Loucy (cell line): ENCODE data around the gene RILPL2.

ENCODE experiments used
- H2AFZ ChIP-seq: fragments of 200-600 bp; sonication (generic); 2 replicates; pipeline ENCODE4 v1.6.0; 2016; ENCODE audit warnings: antibody characterized with exemption, mild to moderate bottlenecking, low read length, moderate library complexity
- H3F3A ChIP-seq: fragments of 200-600 bp; 2 replicates; pipeline ENCODE4 v1.6.0; 2016; ENCODE audit warnings: antibody characterized with exemption, low read depth, mild to moderate bottlenecking
- H3K27me3 ChIP-seq: fragments of 200-600 bp; sonication (generic); 2 replicates; pipeline ENCODE4 v1.6.1; 2014; ENCODE audit warnings: low read length, mild to moderate bottlenecking; ENCODE audit not compliant: insufficient read depth, poor library complexity, severe bottlenecking
- H3K36me3 ChIP-seq: fragments of 200-600 bp; sonication (generic); 2 replicates; pipeline ENCODE4 v1.6.1; 2016; ENCODE audit warnings: low read length; ENCODE audit not compliant: insufficient read depth
- H3K4me1 ChIP-seq: fragments of 200-600 bp; sonication (generic); 2 replicates; pipeline ENCODE4 v1.5.1; 2014; ENCODE audit warnings: low read length, mild to moderate bottlenecking; ENCODE audit not compliant: insufficient read depth, poor library complexity, severe bottlenecking
- H3K4me2 ChIP-seq: fragments of 200-600 bp; sonication (generic); 2 replicates; pipeline ENCODE4 v1.6.0; 2014; ENCODE audit warnings: antibody characterized with exemption, low read length, low read depth, mild to moderate bottlenecking; ENCODE audit not compliant: poor library complexity, severe bottlenecking
- H3K4me3 ChIP-seq: fragments of 200-600 bp; sonication (generic); 2 replicates; pipeline ENCODE4 v1.5.1; 2014; ENCODE audit warnings: low read length, mild to moderate bottlenecking, mixed read lengths; ENCODE audit not compliant: poor library complexity, severe bottlenecking
- H3K79me2 ChIP-seq: fragments of 200-600 bp; sonication (generic); 2 replicates; pipeline ENCODE4 v1.6.1; 2014; ENCODE audit warnings: low read length; ENCODE audit not compliant: insufficient read depth
- H3K9ac ChIP-seq: fragments of 200-600 bp; sonication (generic); 2 replicates; pipeline ENCODE4 v1.6.0; 2014; ENCODE audit warnings: mild to moderate bottlenecking, low read depth, low read length, moderate library complexity; ENCODE audit not compliant: poor library complexity, severe bottlenecking
- H3K9me2 ChIP-seq: fragments of 200-600 bp; sonication (generic); replicated peaks from 2 replicates; pipeline ENCODE4 v1.6.1; 2016; ENCODE audit warnings: low read depth, low read length, mixed read lengths
- H3K9me3 ChIP-seq: fragments of 200-600 bp; sonication (generic); 2 replicates; pipeline ENCODE4 v1.6.1; 2014; ENCODE audit warnings: mild to moderate bottlenecking, antibody characterized with exemption, low read length, low read depth; ENCODE audit not compliant: insufficient read depth
- H4K20me1 ChIP-seq: fragments of 200-600 bp; sonication (generic); 2 replicates; pipeline ENCODE4 v1.6.0; 2014; ENCODE audit warnings: antibody characterized with exemption, low read length, mild to moderate bottlenecking; ENCODE audit not compliant: insufficient read depth, poor library complexity, severe bottlenecking
- CTCF ChIP-seq: fragments of 200-600 bp; sonication (generic); conservative IDR thresholded peaks from 2 replicates; pipeline ENCODE4 v1.5.1; 2014; ENCODE audit warnings: mild to moderate bottlenecking, antibody characterized with exemption, low read length
- EZH2phosphoT487 ChIP-seq: fragments of 200-600 bp; IDR thresholded peaks from 2 replicates; pipeline ENCODE4 v1.6.1; 2018; ENCODE audit warnings: antibody characterized with exemption, mild to moderate bottlenecking, moderate library complexity, borderline replicate concordance

Gene RILPL2

GRCh38 chr12:123398550-123399254 is 37.8 kb downstream of the RILPL2 start:
- peaks cover 58% of the 10 kb centered on the region; the same call in 1 of the 2 replicates for H3K79me2 ChIP-seq

GRCh38 chr12:123398177-123398549 is 38.3 kb downstream of the RILPL2 start:
- H3K79me2 ChIP-seq = peaks cover 56% of the 10 kb centered on the region; the same call in 1 of the 2 replicates
- H3K9me2 ChIP-seq = no peaks in the 10 kb centered on the region
- peaks cover 58% of the 10 kb centered on the region; the same call in 1 of the 2 replicates for H3K36me3 ChIP-seq
- H3F3A ChIP-seq = no peaks in the 10 kb centered on the region
- TF ChIP-seq EZH2phosphoT487 (no peak), CTCF (no peak)
- no peaks in the 10 kb centered on the region for H3K27me3 ChIP-seq
- no peak overlapping the region for H3K9ac ChIP-seq
- H3K4me1 ChIP-seq = no peaks in the 10 kb centered on the region
- H3K4me3 ChIP-seq = no peak overlapping the region
- no peaks in the 10 kb centered on the region for H3K9me3 ChIP-seq
- H3K4me2 ChIP-seq = no peak overlapping the region
- no peak overlapping the region for H2AFZ ChIP-seq
- H4K20me1 ChIP-seq = peaks cover 8% of the 10 kb centered on the region

More at GRCh38 chr12:123398550-123399254, 37.8 kb downstream of the RILPL2 start:
- peaks cover 8% of the 10 kb centered on the region for H4K20me1 ChIP-seq
- H3K9me2 ChIP-seq = no peaks in the 10 kb centered on the region
- no peaks in the 10 kb centered on the region for H3K27me3 ChIP-seq
- H3K4me1 ChIP-seq = no peaks in the 10 kb centered on the region
- H2AFZ ChIP-seq = no peak overlapping the region
- peaks cover 63% of the 10 kb centered on the region; the same call in 1 of the 2 replicates for H3K36me3 ChIP-seq
- H3K4me2 ChIP-seq = no peak overlapping the region
- no peaks in the 10 kb centered on the region for H3K9me3 ChIP-seq
- no peaks in the 10 kb centered on the region for H3F3A ChIP-seq
- H3K9ac ChIP-seq = no peak overlapping the region
- no peak overlapping the region for H3K4me3 ChIP-seq
- TF ChIP-seq CTCF (no peak), EZH2phosphoT487 (no peak)

- no peaks in the 10 kb centered on the region for H3K27me3 ChIP-seq
- peaks cover 50% of the 10 kb centered on the region; the same call in 1 of the 2 replicates for H3K79me2 ChIP-seq
- H3K9me2 ChIP-seq = no peaks in the 10 kb centered on the region
- peaks cover 50% of the 10 kb centered on the region; the same call in 1 of the 2 replicates for H3K36me3 ChIP-seq
- no peak overlapping the region for H3K9ac ChIP-seq
- H4K20me1 ChIP-seq = peaks cover 8% of the 10 kb centered on the region
- H3K4me2 ChIP-seq = no peak overlapping the region
- no peaks in the 10 kb centered on the region for H3K9me3 ChIP-seq
- no peaks in the 10 kb centered on the region for H3F3A ChIP-seq
- H3K4me3 ChIP-seq = no peak overlapping the region
- H2AFZ ChIP-seq = no peak overlapping the region
- H3K4me1 ChIP-seq = no peaks in the 10 kb centered on the region
- TF ChIP-seq EZH2phosphoT487 (no peak), CTCF (no peak)
These were observed 39.1 kb downstream of the RILPL2 start for GRCh38 chr12:123397400-123397799.
